Measurements from ENCODE around the gene MRPL50. TPM values are rescaled to one million over a fixed set of nuclear protein-coding genes. Genes with fewer than 3 reads are reported as not detected.
A peak's percentile ranks its signal among the peaks of the same experiment; 100 is the strongest.

Gene MRPL50
- total and polyA plus RNA-seq, 2 experiments from 2014 or later = 11.5 to 19.3 TPM

DNA sequence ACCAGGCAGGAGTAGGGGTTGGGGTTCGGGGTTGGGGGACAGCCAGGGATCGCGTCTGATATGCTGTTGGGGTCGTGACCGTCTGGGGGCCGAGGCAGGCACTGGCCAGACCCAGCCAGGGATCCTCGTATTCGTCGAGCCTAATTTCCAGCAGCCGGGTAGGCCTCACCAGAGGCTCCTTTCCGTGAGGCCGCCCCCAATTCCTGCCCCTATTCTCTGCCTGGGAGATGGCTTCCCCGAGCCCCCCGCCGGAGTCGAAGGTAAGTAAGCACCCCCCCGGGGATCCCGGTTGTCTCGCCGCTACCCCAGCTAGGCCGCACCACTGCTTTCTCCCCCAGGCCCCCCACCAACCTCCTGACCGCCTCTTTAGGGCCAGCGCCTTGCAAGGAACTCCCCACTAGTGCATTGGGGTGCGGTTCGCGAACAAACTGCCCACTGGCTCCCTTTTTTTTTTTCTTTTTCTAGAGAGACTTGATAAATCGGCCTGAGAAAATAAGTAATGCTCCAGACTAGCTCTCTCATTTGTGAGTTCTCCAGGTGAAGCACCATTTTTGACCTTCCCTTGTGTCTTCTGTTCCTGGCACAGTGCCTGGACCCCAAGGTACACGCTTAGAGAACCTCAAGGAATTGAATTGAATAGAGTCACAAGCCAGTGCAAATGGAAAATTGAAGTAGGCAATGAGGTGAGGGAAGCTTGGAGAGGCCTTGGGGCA lies 668 bp upstream of the MRPL50 start:
- H3F3A ChIP-seq (ENCODE audit: insufficient read depth) = no peaks in the 10 kb centered on the region
- peak overlapping the region; percentile 97 for H3K4me2 ChIP-seq (ENCODE audit: unreplicated experiment)
- H3K9ac ChIP-seq = peak overlapping the region; percentile 93
- peaks cover 13% of the 10 kb centered on the region for H3K4me1 ChIP-seq (ENCODE audit: insufficient read depth)
- no peaks in the 10 kb centered on the region for H3K27me3 ChIP-seq (replicated peaks; ENCODE audit: insufficient read depth)
- H2AFZ ChIP-seq = peak overlapping the region; percentile 84
- H3K9me3 ChIP-seq (ENCODE audit: low read depth) = no peaks in the 10 kb centered on the region
- H3K9me2 ChIP-seq (ENCODE audit: insufficient read depth) = no peaks in the 10 kb centered on the region
- peaks cover 47% of the 10 kb centered on the region for H3K36me3 ChIP-seq (ENCODE audit: low read depth)
- in situ Hi-C loops (cut with MboI) = no loop called here
- peak; percentile 36 for DNase-seq
- H3K27ac ChIP-seq = peak overlapping the region; percentile 60
- H4K20me1 ChIP-seq (ENCODE audit: insufficient read depth) = no peaks in the 10 kb centered on the region
- WGBS, 2 experiments (ENCODE audit: low coverage in 1 of 2, low lambda C conversion rate in 2 of 2, missing lambda C conversion rate in 2 of 2) = 1 to 3% methylated on average over 24 to 28 of the region's 28 CpGs
- H3K79me2 ChIP-seq (ENCODE audit: insufficient read depth) = peaks cover 96% of the 10 kb centered on the region
- H3K4me3 ChIP-seq = peak overlapping the region; percentile 96
- no peak for TF ChIP-seq EZH2 (IDR thresholded peaks at IDR 0.05; ENCODE audit: insufficient read depth, poor library complexity, severe bottlenecking)
- no peak for TF ChIP-seq EZH2phosphoT487 (IDR thresholded peaks at IDR 0.05; ENCODE audit: insufficient read depth, low read depth)

DNA sequence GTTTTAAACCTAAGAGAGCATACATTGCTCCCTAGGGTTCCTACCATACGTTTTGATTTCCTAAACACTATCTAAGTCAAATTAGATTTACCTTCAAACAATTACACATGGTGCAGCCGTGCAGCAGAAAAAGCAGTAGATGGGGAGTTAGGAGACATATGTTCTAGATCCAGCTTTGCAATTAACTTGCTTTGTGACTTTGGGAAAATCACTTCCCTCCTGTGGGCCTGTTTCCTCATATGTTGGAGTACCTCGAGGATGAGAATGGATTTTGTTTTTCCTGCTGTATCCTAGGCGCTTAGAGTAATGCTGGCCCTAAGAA lies 711 bp downstream of the MRPL50 start:
- Histone ChIP-seq H3K27me3 (replicated peaks; ENCODE audit: insufficient read depth) (no peaks in the 10 kb centered on the region), H3K79me2 (ENCODE audit: insufficient read depth) (peaks cover 96% of the 10 kb centered on the region), H4K20me1 (ENCODE audit: insufficient read depth) (peaks cover 4% of the 10 kb centered on the region; the same call in 1 of the 2 replicates), H3K27ac (peak overlapping the region; percentile 72), H3K9ac (peak overlapping the region; percentile 93), H3K36me3 (ENCODE audit: low read depth) (peaks cover 35% of the 10 kb centered on the region), H2AFZ (peak overlapping the region; percentile 92), H3K4me2 (ENCODE audit: unreplicated experiment) (peak overlapping the region; percentile 89), H3K9me3 (ENCODE audit: low read depth) (no peaks in the 10 kb centered on the region), H3K9me2 (ENCODE audit: insufficient read depth) (no peaks in the 10 kb centered on the region), H3K4me1 (ENCODE audit: insufficient read depth) (peaks cover 13% of the 10 kb centered on the region), H3K4me3 (peak overlapping the region; percentile 85), H3F3A (ENCODE audit: insufficient read depth) (no peaks in the 10 kb centered on the region)
- 13 to 14% methylated on average over 4 of the region's 4 CpGs for WGBS, 2 experiments (ENCODE audit: low coverage in 1 of 2, low lambda C conversion rate in 2 of 2, missing lambda C conversion rate in 2 of 2)
- in situ Hi-C loops (cut with MboI) = no loop called here
- DNase-seq = no peak
- TF ChIP-seq EZH2 (IDR thresholded peaks at IDR 0.05; ENCODE audit: insufficient read depth, poor library complexity, severe bottlenecking) = no peak
- no peak for TF ChIP-seq EZH2phosphoT487 (IDR thresholded peaks at IDR 0.05; ENCODE audit: insufficient read depth, low read depth)

DNA sequence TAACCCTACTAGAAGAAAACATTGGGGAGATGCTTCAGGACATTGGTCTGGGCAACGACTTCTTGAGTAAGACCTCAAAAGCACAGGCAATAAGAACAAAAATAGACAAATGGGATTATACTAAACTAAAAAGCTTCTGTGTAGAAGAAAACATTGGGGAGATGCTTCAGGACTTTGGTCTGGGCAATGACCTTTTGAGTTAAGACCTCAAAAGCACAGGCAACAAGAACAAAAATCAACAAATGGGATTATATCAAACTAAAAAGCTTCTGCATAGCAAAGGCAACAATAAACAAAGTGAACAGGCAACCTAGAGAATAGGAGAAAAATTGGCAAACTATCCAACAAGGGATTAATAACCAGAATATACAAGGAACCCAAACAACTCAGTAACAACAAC lies 3.7 kb downstream of the MRPL50 start:
- 100% methylated on average over 1 of the region's 1 CpG for WGBS, 2 experiments (ENCODE audit: low coverage in 1 of 2, low lambda C conversion rate in 2 of 2, missing lambda C conversion rate in 2 of 2)
- H3K4me1 ChIP-seq (ENCODE audit: insufficient read depth) = peaks cover 3% of the 10 kb centered on the region
- H3K36me3 ChIP-seq (ENCODE audit: low read depth) = peaks cover 17% of the 10 kb centered on the region
- no peaks in the 10 kb centered on the region; the same call in 1 of the 2 replicates for H3F3A ChIP-seq (ENCODE audit: insufficient read depth)
- H3K9me2 ChIP-seq (ENCODE audit: insufficient read depth) = no peaks in the 10 kb centered on the region
- H3K27me3 ChIP-seq (replicated peaks; ENCODE audit: insufficient read depth) = no peaks in the 10 kb centered on the region
- TF ChIP-seq EZH2phosphoT487 (IDR thresholded peaks at IDR 0.05; ENCODE audit: insufficient read depth, low read depth) (no peak), EZH2 (IDR thresholded peaks at IDR 0.05; ENCODE audit: insufficient read depth, poor library complexity, severe bottlenecking) (no peak)
- in situ Hi-C loops (cut with MboI) = no loop called here
- no peaks in the 10 kb centered on the region for H3K9me3 ChIP-seq (ENCODE audit: low read depth)
- H2AFZ ChIP-seq = no peak overlapping the region
- DNase-seq = no peak
- H3K4me2 ChIP-seq (ENCODE audit: unreplicated experiment) = no peak overlapping the region
- H3K27ac ChIP-seq = no peak overlapping the region
- H3K79me2 ChIP-seq (ENCODE audit: insufficient read depth) = peaks cover 87% of the 10 kb centered on the region
- no peak overlapping the region for H3K4me3 ChIP-seq
- H4K20me1 ChIP-seq (ENCODE audit: insufficient read depth) = peaks cover 9% of the 10 kb centered on the region; the same call in 1 of the 2 replicates
- no peak overlapping the region for H3K9ac ChIP-seq

DNA sequence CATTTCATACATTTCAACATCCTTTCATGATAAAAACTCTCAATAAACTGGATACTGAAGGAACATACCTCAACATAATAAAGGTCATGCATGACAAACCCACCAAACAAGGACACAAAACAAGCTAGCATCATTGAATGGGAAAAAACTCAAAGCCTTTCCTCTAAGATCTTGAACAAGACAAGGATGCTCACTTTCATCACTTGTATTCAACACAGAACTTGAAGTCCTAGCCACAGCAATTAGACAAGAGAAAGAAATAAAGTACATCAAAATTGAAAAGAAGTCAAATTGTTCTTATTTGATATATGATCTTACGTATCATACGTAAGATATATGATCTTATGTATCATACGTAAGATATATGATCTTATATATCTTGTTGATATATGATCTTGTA lies 5.3 kb downstream of the MRPL50 start:
- Histone ChIP-seq H3K4me3 (no peak overlapping the region), H3F3A (ENCODE audit: insufficient read depth) (peaks cover 6% of the 10 kb centered on the region; the same call in 1 of the 2 replicates), H4K20me1 (ENCODE audit: insufficient read depth) (peaks cover 9% of the 10 kb centered on the region; the same call in 1 of the 2 replicates), H3K9ac (no peak overlapping the region), H3K79me2 (ENCODE audit: insufficient read depth) (peaks cover 76% of the 10 kb centered on the region), H3K27me3 (replicated peaks; ENCODE audit: insufficient read depth) (no peaks in the 10 kb centered on the region), H3K9me3 (ENCODE audit: low read depth) (no peaks in the 10 kb centered on the region), H3K4me2 (ENCODE audit: unreplicated experiment) (no peak overlapping the region), H2AFZ (no peak overlapping the region), H3K9me2 (ENCODE audit: insufficient read depth) (no peaks in the 10 kb centered on the region), H3K4me1 (ENCODE audit: insufficient read depth) (no peaks in the 10 kb centered on the region; the same call in 1 of the 2 replicates), H3K27ac (no peak overlapping the region), H3K36me3 (ENCODE audit: low read depth) (peaks cover 22% of the 10 kb centered on the region)
- TF ChIP-seq EZH2 (IDR thresholded peaks at IDR 0.05; ENCODE audit: insufficient read depth, poor library complexity, severe bottlenecking) = no peak
- TF ChIP-seq EZH2phosphoT487 (IDR thresholded peaks at IDR 0.05; ENCODE audit: insufficient read depth, low read depth) = no peak
- WGBS, 2 experiments (ENCODE audit: low coverage in 1 of 2, low lambda C conversion rate in 2 of 2, missing lambda C conversion rate in 2 of 2) = 97 to 98% methylated on average over 3 of the region's 3 CpGs
- in situ Hi-C loops (cut with MboI) = no loop called here
- no peak for DNase-seq

Data from GM23248 (cell line).